ENCODE results near the gene GNAT3. TPM values are rescaled to one million over a fixed set of nuclear protein-coding genes. Genes with fewer than 3 reads are reported as not detected.

GNAT3 gene
- total RNA-seq, 1 donor from 2014 or later, result not detected

- intact Hi-C loops (cut with DNase I), result no loop called here
- Histone ChIP-seq H3K4me1 (peaks cover 1% of the 10 kb centered on the region), H3K36me3 (no peaks in the 10 kb centered on the region), H3K27me3 (no peaks in the 10 kb centered on the region), H3K27ac (no peak overlapping the region), H3K4me3 (no peak overlapping the region), H3K9me3 (no peaks in the 10 kb centered on the region)
- DNase-seq (ENCODE audit: extremely low spot score in 2 of 2), result no peak
- no peak for TF ChIP-seq POLR2A (IDR thresholded peaks at IDR 0.05)
- TF ChIP-seq, protein P1, sequence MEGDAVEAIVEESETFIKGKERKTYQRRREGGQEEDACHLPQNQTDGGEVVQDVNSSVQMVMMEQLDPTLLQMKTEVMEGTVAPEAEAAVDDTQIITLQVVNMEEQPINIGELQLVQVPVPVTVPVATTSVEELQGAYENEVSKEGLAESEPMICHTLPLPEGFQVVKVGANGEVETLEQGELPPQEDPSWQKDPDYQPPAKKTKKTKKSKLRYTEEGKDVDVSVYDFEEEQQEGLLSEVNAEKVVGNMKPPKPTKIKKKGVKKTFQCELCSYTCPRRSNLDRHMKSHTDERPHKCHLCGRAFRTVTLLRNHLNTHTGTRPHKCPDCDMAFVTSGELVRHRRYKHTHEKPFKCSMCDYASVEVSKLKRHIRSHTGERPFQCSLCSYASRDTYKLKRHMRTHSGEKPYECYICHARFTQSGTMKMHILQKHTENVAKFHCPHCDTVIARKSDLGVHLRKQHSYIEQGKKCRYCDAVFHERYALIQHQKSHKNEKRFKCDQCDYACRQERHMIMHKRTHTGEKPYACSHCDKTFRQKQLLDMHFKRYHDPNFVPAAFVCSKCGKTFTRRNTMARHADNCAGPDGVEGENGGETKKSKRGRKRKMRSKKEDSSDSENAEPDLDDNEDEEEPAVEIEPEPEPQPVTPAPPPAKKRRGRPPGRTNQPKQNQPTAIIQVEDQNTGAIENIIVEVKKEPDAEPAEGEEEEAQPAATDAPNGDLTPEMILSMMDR (IDR thresholded peaks at IDR 0.05), result no peak
- TF ChIP-seq POLR2AphosphoS5 (IDR thresholded peaks at IDR 0.05; ENCODE audit: insufficient read depth in 1 of 2, low read depth in 1 of 2), result no peak
Observed at GRCh38 chr7:80476035-80476434, 35.8 kb downstream of the GNAT3 start.

DNA sequence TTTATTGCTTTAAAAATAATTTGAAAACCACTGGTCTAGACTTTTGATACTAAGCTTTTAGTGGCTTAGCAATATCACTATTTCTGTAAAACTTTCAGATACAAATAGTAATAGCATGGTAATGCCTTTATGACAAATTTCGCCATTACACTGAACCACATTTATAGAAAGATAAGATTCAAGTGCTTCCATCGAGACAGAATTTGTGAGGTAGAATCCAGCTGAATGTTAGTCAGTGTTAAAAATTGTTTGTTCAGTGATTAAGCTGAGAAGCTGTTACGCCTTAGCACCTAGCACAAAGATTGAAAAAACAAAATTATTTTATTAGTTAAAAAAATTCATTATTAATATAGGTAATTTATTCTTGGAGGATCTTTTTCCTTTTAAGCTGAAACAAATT is 36.5 kb downstream of the GNAT3 start:
- Histone ChIP-seq H3K4me1 (no peaks in the 10 kb centered on the region), H3K27me3 (no peaks in the 10 kb centered on the region), H3K9me3 (no peaks in the 10 kb centered on the region), H3K36me3 (no peaks in the 10 kb centered on the region), H3K27ac (no peak overlapping the region), H3K4me3 (no peak overlapping the region)
- intact Hi-C loops (cut with DNase I), result no loop called here
- no peak for DNase-seq (ENCODE audit: extremely low spot score in 2 of 2)
- TF ChIP-seq POLR2A (IDR thresholded peaks at IDR 0.05) (no peak), POLR2AphosphoS5 (IDR thresholded peaks at IDR 0.05; ENCODE audit: insufficient read depth in 1 of 2, low read depth in 1 of 2) (no peak)
- TF ChIP-seq, protein P1 (IDR thresholded peaks at IDR 0.05), result no peak

- Histone ChIP-seq H3K9me3 (no peaks in the 10 kb centered on the region), H3K36me3 (no peaks in the 10 kb centered on the region), H3K27ac (no peak overlapping the region), H3K27me3 (no peaks in the 10 kb centered on the region), H3K4me3 (no peak overlapping the region), H3K4me1 (no peaks in the 10 kb centered on the region)
- intact Hi-C loops (cut with DNase I), result no loop called here
- no peak for TF ChIP-seq POLR2A (IDR thresholded peaks at IDR 0.05)
- no peak for DNase-seq (ENCODE audit: extremely low spot score in 2 of 2)
Observed at GRCh38 chr7:80473751-80474150, 38.1 kb downstream of the GNAT3 start.

GRCh38 chr7:80472491-80473200 is 39.2 kb downstream of the GNAT3 start:
- DNase-seq (ENCODE audit: extremely low spot score in 2 of 2), result no peak
- H3K4me1 ChIP-seq, result no peaks in the 10 kb centered on the region
- TF ChIP-seq POLR2A (IDR thresholded peaks at IDR 0.05), result no peak
- no peaks in the 10 kb centered on the region for H3K9me3 ChIP-seq
- H3K27ac ChIP-seq, result no peak overlapping the region
- H3K27me3 ChIP-seq, result no peaks in the 10 kb centered on the region
- no peak overlapping the region for H3K4me3 ChIP-seq
- H3K36me3 ChIP-seq, result no peaks in the 10 kb centered on the region
- intact Hi-C loops (cut with DNase I), result no loop called here

DNA sequence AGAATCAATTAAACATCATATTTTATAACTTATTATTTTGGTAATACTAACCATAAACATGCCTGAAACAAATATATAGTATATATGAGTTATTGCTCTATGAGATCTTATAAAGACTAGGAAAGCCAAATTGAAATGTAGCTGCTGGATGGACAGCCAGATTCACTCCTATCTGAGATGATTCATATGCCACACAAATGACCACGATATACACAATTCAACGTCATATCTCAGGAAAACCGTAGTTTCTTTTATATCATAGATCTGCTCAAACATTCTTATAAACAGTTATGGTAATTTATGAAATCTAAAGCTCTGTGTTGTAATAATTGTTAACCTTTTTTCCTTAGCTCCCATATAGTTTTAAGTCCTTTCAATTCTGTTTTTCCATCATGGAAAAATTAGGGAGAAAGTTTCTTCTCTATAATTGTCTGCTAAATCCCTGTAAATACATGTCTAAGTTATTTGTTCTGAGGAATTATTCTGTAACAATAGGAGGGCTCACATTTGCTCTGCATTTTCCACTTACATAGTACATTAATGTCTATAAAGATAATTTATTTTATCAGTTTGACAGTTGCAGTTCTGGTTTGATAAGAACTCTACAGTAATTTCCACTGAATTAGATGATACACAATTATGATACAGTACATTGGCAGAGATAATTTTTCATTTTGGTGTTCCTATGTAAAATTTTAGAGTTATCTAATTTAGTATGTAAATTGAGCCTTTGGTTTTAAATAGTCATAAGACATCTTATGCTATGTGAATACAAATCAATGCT is 42.7 kb downstream of the GNAT3 start:
- no peak for DNase-seq (ENCODE audit: extremely low spot score in 2 of 2)
- Histone ChIP-seq H3K27ac (no peak overlapping the region), H3K36me3 (no peaks in the 10 kb centered on the region), H3K4me3 (no peak overlapping the region), H3K27me3 (no peaks in the 10 kb centered on the region), H3K9me3 (no peaks in the 10 kb centered on the region), H3K4me1 (no peaks in the 10 kb centered on the region)
- TF ChIP-seq POLR2AphosphoS5 (IDR thresholded peaks at IDR 0.05; ENCODE audit: insufficient read depth in 1 of 2, low read depth in 1 of 2) (no peak), POLR2A (IDR thresholded peaks at IDR 0.05) (no peak)
- TF ChIP-seq, protein P1 (IDR thresholded peaks at IDR 0.05), result no peak
- intact Hi-C loops (cut with DNase I), result no loop called here

DNA sequence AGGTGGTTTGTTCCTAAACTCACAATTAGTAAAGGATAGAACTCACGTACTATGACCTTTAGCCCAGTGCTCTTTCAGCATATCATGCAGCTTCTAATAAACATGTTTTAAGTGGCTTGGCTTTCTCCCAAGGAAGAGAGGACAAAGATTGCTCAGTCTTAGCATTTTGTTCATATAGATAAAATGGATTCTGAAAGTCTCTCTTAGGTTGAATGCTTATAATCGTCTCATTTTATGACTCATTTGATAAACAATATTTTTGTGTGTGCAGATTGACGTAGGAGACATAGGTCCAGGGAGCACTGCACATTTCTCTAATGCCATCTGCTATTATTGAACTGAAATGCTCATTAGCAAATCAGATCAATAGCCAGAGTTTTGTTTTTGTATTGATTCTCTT is 44.8 kb downstream of the GNAT3 start:
- Histone ChIP-seq H3K27ac (no peak overlapping the region), H3K9me3 (no peaks in the 10 kb centered on the region), H3K27me3 (no peaks in the 10 kb centered on the region), H3K4me3 (no peak overlapping the region), H3K4me1 (no peaks in the 10 kb centered on the region), H3K36me3 (no peaks in the 10 kb centered on the region)
- DNase-seq (ENCODE audit: extremely low spot score in 2 of 2), result no peak
- TF ChIP-seq, protein P1 (IDR thresholded peaks at IDR 0.05), result no peak
- TF ChIP-seq POLR2AphosphoS5 (IDR thresholded peaks at IDR 0.05; ENCODE audit: insufficient read depth in 1 of 2, low read depth in 1 of 2) (no peak), POLR2A (IDR thresholded peaks at IDR 0.05) (no peak)
- intact Hi-C loops (cut with DNase I), result no loop called here

Measured in vagina (tissue), 2 donors.